ENCODE results near the gene CSGALNACT2. TPM values are rescaled to one million over a fixed set of nuclear protein-coding genes. Genes with fewer than 3 reads are reported as not detected.

Gene CSGALNACT2
- total and polyA plus RNA-seq, 3 experiments from 2014 or later, result 21.0 to 23.7 (median 21.7) TPM

DNA sequence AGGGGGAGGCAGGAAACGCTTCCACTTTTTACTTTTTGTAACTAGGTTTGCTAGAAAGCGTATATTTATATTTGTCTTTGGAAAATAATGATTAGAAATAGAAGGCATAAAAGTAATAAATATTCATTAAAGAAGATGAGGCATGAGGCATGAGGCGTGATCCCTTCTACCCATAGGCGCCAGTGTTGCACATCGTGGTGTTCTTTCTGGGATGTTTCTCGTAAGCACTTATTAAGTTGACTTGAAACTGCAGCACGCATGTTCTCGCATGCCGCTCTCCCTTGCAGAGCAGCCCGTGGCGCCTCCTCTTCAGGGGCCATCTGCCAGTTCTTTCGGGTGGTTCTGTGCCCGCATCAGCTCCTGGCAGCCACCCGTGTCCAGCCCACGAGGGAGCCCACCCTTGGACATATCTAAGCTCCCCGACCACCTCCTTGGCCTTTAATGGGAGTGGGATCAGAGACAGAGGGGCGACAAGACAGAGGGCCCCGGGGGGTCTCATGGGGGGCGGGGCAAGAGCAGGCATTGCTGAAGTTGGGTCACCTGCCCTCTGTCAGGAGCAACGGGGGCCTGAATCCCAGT lies 28.5 kb upstream of the CSGALNACT2 start:
- Histone ChIP-seq H3K27ac (ENCODE audit: low read depth, low read length) (no peak overlapping the region), H3K9me3 (ENCODE audit: low read length) (no peaks in the 10 kb centered on the region), H3K4me3 (ENCODE audit: low read length) (no peak overlapping the region), H3K4me1 (ENCODE audit: insufficient read depth, low read length) (peaks cover 4% of the 10 kb centered on the region), H3K27me3 (ENCODE audit: insufficient read depth, low read length, poor library complexity, severe bottlenecking) (no peaks in the 10 kb centered on the region), H3K36me3 (ENCODE audit: insufficient read depth, low read length) (no peaks in the 10 kb centered on the region)
- Mint-ChIP-seq H3K9me3 (no peaks in the 10 kb centered on the region), H3K36me3 (no peaks in the 10 kb centered on the region), H3K4me1 (peaks cover 0 to 4% (median 2%) of the 10 kb centered on the region in 3 donors), H3K4me3 (no peak overlapping the region), H3K27ac (peak overlapping the region in 1 of 8 donors; percentile 81), H3K27me3 (peaks cover 0 to 1% of the 10 kb centered on the region in 2 donors)
- DNase-seq, result no peak
- ChIA-PET POLR2A (no interaction called here), CTCF (no interaction called here)

DNA sequence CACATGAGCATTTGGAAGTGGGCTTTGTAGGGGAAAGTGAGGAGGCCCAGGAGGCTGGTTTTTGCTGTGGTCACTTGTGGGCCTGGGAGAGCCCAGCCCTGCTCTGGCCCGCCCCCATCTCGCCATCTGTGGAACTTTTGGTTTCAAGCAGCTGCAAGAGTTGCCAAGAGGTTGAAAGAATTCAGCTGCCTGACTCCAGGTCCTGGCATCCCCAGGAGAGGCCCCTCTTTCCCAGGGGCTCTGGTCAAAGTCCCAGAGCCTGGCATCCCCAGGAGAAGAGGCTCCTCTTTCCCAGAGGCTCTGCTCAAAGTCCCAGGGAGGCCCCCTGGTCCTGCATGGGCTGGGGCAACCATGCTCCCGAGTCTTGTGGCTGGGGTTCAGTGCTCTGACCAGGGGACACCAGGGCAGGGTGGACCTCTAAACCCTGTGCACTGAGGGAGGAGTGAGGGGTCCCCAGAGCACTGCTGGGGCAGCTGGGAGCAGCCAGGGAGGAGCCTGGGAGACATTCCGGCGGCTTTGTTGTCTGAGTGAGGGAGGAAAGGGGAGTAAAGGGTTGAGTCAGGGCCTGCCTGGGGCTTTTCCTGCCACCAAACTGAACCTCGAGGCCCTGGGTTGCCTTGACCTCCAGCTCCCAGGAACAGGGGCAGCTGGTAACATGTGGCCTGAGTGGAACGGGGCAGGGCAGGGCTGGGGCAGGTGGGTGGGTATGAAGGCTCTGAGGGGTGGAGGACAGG lies 27.7 kb upstream of the CSGALNACT2 start:
- Histone ChIP-seq H3K4me1 (ENCODE audit: insufficient read depth, low read length) (peaks cover 4% of the 10 kb centered on the region), H3K27me3 (ENCODE audit: insufficient read depth, low read length, poor library complexity, severe bottlenecking) (no peaks in the 10 kb centered on the region), H3K9me3 (ENCODE audit: low read length) (no peaks in the 10 kb centered on the region), H3K4me3 (ENCODE audit: low read length) (no peak overlapping the region), H3K27ac (ENCODE audit: low read depth, low read length) (no peak overlapping the region), H3K36me3 (ENCODE audit: insufficient read depth, low read length) (no peaks in the 10 kb centered on the region)
- H3K27me3 Mint-ChIP-seq, result no peaks in the 10 kb centered on the region
- no peak overlapping the region for H3K4me3 Mint-ChIP-seq
- CTCF ChIA-PET, result interaction anchor here (1.0 kb wide), 1 partner anchor 91 kb away, joined by 4 read pairs; no protein-coding TSS in a partner anchor
- POLR2A ChIA-PET, result no interaction called here
- H3K27ac Mint-ChIP-seq, result no peak overlapping the region
- DNase-seq, result no peak
- no peaks in the 10 kb centered on the region for H3K36me3 Mint-ChIP-seq
- H3K4me1 Mint-ChIP-seq, result peaks cover 0 to 2% (median 0%) of the 10 kb centered on the region in 3 donors
- H3K9me3 Mint-ChIP-seq, result no peaks in the 10 kb centered on the region

DNA sequence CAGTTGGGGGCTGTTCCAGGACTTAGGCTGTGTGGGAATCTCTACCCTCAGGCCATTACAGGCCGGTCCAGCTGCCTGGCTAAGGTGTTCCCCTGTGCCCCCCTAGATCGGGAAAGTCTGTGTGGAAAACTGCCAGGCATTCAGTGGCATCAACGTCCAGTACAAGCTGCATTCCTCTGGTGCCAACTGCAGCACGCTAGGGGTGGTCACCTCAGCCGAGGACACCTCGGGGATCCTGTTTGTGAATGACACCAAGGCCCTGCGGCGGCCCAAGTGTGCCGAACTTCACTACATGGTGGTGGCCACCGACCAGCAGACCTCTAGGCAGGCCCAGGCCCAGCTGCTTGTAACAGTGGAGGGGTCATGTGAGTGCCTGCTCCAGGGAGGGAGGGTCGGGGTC lies 27.1 kb upstream of the CSGALNACT2 start:
- no peak for DNase-seq
- Mint-ChIP-seq H3K27ac (no peak overlapping the region), H3K27me3 (no peaks in the 10 kb centered on the region), H3K36me3 (no peaks in the 10 kb centered on the region), H3K4me3 (no peak overlapping the region), H3K9me3 (no peaks in the 10 kb centered on the region), H3K4me1 (no peaks in the 10 kb centered on the region)
- Histone ChIP-seq H3K9me3 (ENCODE audit: low read length) (no peaks in the 10 kb centered on the region), H3K4me1 (ENCODE audit: insufficient read depth, low read length) (no peaks in the 10 kb centered on the region), H3K27ac (ENCODE audit: low read depth, low read length) (no peak overlapping the region), H3K4me3 (ENCODE audit: low read length) (no peak overlapping the region), H3K36me3 (ENCODE audit: insufficient read depth, low read length) (no peaks in the 10 kb centered on the region), H3K27me3 (ENCODE audit: insufficient read depth, low read length, poor library complexity, severe bottlenecking) (no peaks in the 10 kb centered on the region)
- ChIA-PET CTCF (interaction anchor here (1.0 kb wide), 1 partner anchor 91 kb away, joined by 4 read pairs; no protein-coding TSS in a partner anchor), POLR2A (no interaction called here)

DNA sequence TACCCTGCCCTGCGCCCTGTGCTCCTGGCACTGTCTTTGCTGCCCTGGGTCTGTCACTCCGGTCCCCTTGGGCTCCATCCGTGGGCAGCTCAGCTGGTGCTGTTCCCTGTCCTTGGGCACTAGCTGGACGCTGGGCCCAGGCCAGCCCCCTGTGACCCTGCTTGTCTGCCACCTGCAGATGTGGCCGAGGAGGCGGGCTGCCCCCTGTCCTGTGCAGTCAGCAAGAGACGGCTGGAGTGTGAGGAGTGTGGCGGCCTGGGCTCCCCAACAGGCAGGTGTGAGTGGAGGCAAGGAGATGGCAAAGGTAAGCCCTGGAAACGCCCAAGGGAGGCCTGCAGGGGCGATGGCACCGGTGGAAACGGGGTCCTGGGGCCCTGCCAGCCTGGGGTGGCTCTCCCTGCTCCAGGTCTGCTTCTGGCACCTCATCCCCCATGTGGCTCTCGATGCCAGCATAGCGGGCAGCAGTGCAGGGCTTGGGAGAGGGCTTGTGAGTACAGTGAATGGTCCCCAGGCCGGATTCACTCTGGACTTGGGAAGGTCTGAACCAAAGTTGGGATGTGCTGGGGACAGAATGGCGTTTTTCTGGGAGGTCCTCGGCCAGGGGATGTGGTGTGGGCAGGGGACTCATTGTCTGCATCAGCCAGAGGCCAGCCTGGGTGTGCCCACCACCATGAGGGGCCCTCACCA lies 26.2 kb upstream of the CSGALNACT2 start:
- Histone ChIP-seq H3K27ac (ENCODE audit: low read depth, low read length) (no peak overlapping the region), H3K4me1 (ENCODE audit: insufficient read depth, low read length) (no peaks in the 10 kb centered on the region), H3K27me3 (ENCODE audit: insufficient read depth, low read length, poor library complexity, severe bottlenecking) (no peaks in the 10 kb centered on the region), H3K9me3 (ENCODE audit: low read length) (no peaks in the 10 kb centered on the region), H3K4me3 (ENCODE audit: low read length) (no peak overlapping the region), H3K36me3 (ENCODE audit: insufficient read depth, low read length) (no peaks in the 10 kb centered on the region)
- no peak overlapping the region for H3K27ac Mint-ChIP-seq
- no peaks in the 10 kb centered on the region for H3K9me3 Mint-ChIP-seq
- POLR2A ChIA-PET, result no interaction called here
- H3K27me3 Mint-ChIP-seq, result no peaks in the 10 kb centered on the region
- no peak for DNase-seq
- CTCF ChIA-PET, result interaction anchor here (1.0 kb wide), 1 partner anchor 90 kb away, joined by 4 read pairs; no protein-coding TSS in a partner anchor
- no peaks in the 10 kb centered on the region for H3K4me1 Mint-ChIP-seq
- H3K36me3 Mint-ChIP-seq, result no peaks in the 10 kb centered on the region
- H3K4me3 Mint-ChIP-seq, result no peak overlapping the region

DNA sequence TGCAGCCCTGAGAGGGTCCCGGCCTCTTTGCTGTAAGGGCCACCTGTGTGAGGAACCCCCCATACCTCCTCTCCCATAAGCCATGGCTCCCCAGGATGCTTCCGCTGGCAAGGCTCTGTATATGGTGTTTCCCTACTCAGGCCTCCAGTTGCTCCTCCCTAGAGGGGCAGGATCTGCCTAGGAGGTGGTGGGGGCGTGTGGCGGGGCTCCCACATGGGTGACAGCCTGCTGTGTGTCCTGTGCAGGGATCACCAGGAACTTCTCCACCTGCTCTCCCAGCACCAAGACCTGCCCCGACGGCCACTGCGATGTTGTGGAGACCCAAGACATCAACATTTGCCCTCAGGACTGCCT lies 25.7 kb upstream of the CSGALNACT2 start:
- Mint-ChIP-seq H3K27me3 (no peaks in the 10 kb centered on the region), H3K4me3 (no peak overlapping the region), H3K4me1 (no peaks in the 10 kb centered on the region), H3K36me3 (no peaks in the 10 kb centered on the region), H3K9me3 (no peaks in the 10 kb centered on the region), H3K27ac (no peak overlapping the region)
- Histone ChIP-seq H3K27me3 (ENCODE audit: insufficient read depth, low read length, poor library complexity, severe bottlenecking) (no peaks in the 10 kb centered on the region), H3K9me3 (ENCODE audit: low read length) (no peaks in the 10 kb centered on the region), H3K27ac (ENCODE audit: low read depth, low read length) (no peak overlapping the region), H3K4me3 (ENCODE audit: low read length) (no peak overlapping the region), H3K36me3 (ENCODE audit: insufficient read depth, low read length) (no peaks in the 10 kb centered on the region), H3K4me1 (ENCODE audit: insufficient read depth, low read length) (no peaks in the 10 kb centered on the region)
- DNase-seq, result no peak
- CTCF ChIA-PET, result no interaction called here
- POLR2A ChIA-PET, result no interaction called here

DNA sequence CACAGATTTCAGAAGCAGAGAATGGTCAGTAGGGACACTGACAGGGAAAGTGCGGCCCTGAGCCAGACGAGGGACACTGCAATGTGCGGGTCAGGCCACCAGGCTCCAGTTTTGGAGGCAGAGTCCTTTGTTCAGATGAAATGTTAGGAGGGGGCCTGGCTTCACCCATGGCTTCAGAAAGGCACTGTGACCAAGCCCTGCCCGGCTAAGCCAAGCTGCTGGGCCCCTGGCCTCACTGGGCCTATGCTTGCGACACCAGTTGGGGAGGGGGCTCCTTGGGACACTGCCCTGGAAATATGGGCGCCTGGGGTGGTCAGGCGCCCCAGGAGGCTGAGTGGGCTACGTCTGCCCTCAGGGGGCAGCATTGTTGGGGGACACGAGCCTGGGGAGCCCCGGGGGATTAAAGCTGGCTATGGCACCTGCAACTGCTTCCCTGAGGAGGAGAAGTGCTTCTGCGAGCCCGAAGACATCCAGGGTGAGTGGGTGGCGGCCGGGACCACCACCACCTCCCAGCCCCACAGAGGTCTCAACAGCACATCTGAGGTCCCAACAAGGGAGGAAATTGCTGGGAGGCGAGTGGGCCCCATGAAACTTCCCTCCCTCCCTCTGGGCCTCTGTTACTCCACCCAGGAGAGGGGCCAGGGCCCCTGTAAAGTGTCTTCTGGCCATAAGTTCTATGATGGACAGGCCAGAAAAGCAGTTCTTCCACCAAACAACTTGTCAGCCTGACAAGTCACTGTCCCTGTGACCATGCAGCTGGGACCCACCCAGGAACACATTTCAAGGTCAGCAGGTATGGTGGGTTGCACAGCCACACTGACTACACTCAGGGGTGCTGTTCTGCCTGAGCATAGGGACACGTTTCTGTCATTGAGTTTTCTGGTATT lies 24.8 kb upstream of the CSGALNACT2 start:
- DNase-seq, result no peak
- CTCF ChIA-PET, result interaction anchor here (1.8 kb wide), 1 partner anchor 8 kb away, joined by 4 read pairs; no protein-coding TSS in a partner anchor
- no peaks in the 10 kb centered on the region for H3K4me1 ChIP-seq (ENCODE audit: insufficient read depth, low read length)
- POLR2A ChIA-PET, result no interaction called here
- H3K4me3 ChIP-seq (ENCODE audit: low read length), result no peak overlapping the region
- Mint-ChIP-seq H3K9me3 (no peaks in the 10 kb centered on the region), H3K27ac (no peak overlapping the region), H3K36me3 (no peaks in the 10 kb centered on the region), H3K27me3 (peaks cover 0 to 2% of the 10 kb centered on the region in 2 donors), H3K4me3 (no peak overlapping the region), H3K4me1 (no peaks in the 10 kb centered on the region)
- H3K9me3 ChIP-seq (ENCODE audit: low read length), result no peaks in the 10 kb centered on the region
- no peaks in the 10 kb centered on the region for H3K36me3 ChIP-seq (ENCODE audit: insufficient read depth, low read length)
- H3K27me3 ChIP-seq (ENCODE audit: insufficient read depth, low read length, poor library complexity, severe bottlenecking), result no peaks in the 10 kb centered on the region
- H3K27ac ChIP-seq (ENCODE audit: low read depth, low read length), result no peak overlapping the region

DNA sequence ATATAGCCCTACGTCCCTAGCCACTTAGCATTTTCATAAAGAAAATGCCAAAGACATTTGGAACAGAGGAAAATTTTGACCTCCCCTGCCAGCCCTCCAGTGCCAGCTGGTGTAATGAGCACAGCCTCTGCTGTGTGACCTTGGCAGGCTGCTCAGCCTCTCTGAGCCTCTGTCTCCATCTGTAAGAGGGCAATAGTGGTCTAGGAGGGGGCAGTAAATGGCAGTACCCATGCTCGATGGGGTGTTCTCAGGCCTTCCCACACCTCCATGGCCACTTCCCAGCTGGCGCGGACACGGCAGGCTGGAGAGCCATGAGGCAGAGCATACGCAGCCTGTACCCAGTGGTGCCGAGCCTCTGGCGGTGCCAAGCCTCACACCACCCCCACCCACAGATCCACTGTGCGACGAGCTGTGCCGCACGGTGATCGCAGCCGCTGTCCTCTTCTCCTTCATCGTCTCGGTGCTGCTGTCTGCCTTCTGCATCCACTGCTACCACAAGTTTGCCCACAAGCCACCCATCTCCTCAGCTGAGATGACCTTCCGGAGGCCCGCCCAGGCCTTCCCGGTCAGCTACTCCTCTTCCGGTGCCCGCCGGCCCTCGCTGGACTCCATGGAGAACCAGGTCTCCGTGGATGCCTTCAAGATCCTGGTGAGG lies 24.0 kb upstream of the CSGALNACT2 start:
- Histone ChIP-seq H3K9me3 (ENCODE audit: low read length) (no peaks in the 10 kb centered on the region), H3K4me3 (ENCODE audit: low read length) (no peak overlapping the region), H3K4me1 (ENCODE audit: insufficient read depth, low read length) (no peaks in the 10 kb centered on the region), H3K36me3 (ENCODE audit: insufficient read depth, low read length) (no peaks in the 10 kb centered on the region), H3K27me3 (ENCODE audit: insufficient read depth, low read length, poor library complexity, severe bottlenecking) (no peaks in the 10 kb centered on the region), H3K27ac (ENCODE audit: low read depth, low read length) (no peak overlapping the region)
- no peak overlapping the region for H3K4me3 Mint-ChIP-seq
- H3K4me1 Mint-ChIP-seq, result peaks cover 0 to 3% (median 0%) of the 10 kb centered on the region in 3 donors
- no peaks in the 10 kb centered on the region for H3K9me3 Mint-ChIP-seq
- POLR2A ChIA-PET, result no interaction called here
- peaks cover 0 to 2% of the 10 kb centered on the region in 2 donors for H3K27me3 Mint-ChIP-seq
- H3K36me3 Mint-ChIP-seq, result no peaks in the 10 kb centered on the region
- peak overlapping the region in 1 of 8 donors; percentile 92 for H3K27ac Mint-ChIP-seq
- no peak for DNase-seq
- CTCF ChIA-PET, result interaction anchor here (1.8 kb wide), 1 partner anchor 9 kb away, joined by 4 read pairs; no protein-coding TSS in a partner anchor

Measured in CD8-positive, alpha-beta memory T cell (primary cell).